CD4-positive, alpha-beta T cell treated with Interleukin-17A for 4 hours (primary cell): ENCODE measurements around the gene GBF1.

Experiments used
- DNase-seq: peaks from one replicate; pipeline ENCODE4 v3.0.0-alpha.2; 2020; ENCODE audit warnings: mixed read lengths

Gene GBF1

GRCh38 chr10:102410429-102411073 lies 165.2 kb downstream of the GBF1 start:
- peak; percentile 83 for DNase-seq

GRCh38 chr10:102411341-102412255 lies 166.3 kb downstream of the GBF1 start:
- DNase-seq, result no peak

DNA sequence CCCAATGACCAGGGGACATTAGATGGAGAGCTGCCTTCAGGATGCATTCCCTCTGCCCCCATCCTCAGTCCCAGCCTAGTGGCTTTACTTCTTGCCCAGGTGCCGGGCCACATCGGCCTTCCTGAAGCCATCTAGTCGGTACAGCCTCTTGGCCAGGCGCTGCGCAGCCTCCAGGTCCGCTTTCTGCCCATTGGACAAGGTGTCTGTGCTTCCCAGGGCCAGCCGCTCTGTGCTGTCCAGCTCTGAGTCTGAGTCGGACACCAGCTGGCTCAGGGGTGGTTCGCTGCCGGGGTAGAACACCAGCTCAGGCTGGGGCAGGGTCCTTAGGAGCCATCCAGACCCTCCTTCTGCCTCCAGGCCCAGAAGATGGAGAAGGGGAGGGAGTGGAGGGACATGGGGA lies 167.0 kb downstream of the GBF1 start:
- no peak for DNase-seq

GRCh38 chr10:102413053-102413705 lies 167.8 kb downstream of the GBF1 start:
- peak; percentile 56 for DNase-seq

- DNase-seq, result no peak
Measured at GRCh38 chr10:102413806-102414561, 168.7 kb downstream of the GBF1 start.

GRCh38 chr10:102414749-102415148 lies 169.4 kb downstream of the GBF1 start:
- DNase-seq, result no peak

- no peak for DNase-seq
Measured at GRCh38 chr10:102416283-102416682, 171.0 kb downstream of the GBF1 start.

- DNase-seq, result no peak
Measured at GRCh38 chr10:102416695-102417094, 171.4 kb downstream of the GBF1 start.

DNA sequence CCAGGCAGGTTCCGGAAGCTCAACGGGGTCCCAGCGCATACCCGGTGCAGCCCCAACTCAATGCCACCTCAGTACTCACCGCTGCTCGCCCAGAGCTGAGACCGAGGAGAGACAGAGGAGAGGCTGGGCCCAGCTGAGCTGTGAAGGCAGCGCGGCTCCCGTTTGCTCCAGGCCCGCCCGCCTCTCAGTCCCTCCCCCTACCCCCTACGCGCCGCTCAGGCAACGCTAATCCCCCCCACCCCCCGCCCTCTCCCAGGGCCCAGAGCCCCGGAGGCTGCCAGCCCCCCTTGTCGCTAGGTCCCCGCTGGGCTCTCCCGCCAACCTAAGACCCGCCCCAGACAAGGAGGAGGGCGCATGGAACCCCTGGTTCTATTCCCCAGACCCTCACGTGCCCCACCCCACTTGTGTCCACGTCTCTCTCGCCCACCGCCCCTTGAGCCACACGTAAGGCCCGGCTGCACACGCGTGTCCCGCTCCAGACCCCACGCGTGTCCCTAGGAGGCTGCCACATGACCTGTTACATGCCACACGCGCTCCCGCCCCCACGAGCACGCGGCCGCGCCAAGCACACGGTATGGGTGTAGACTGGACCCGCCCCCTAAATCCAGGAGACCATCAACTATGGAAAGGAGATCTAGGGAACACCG lies 173.4 kb downstream of the GBF1 start, which contains the start of gene PSD:
Gene PSD, minus strand, starts transcription at position 164 of the 647 bp plus-strand sequence. CDS start 1,747 bp downstream, outside the sequence.
- DNase-seq, result no peak

- peak; percentile 77 for DNase-seq
Measured at GRCh38 chr10:102419269-102420180, 174.2 kb downstream of the GBF1 start.

- no peak for DNase-seq
Measured at GRCh38 chr10:102420181-102420713, 174.9 kb downstream of the GBF1 start.

DNA sequence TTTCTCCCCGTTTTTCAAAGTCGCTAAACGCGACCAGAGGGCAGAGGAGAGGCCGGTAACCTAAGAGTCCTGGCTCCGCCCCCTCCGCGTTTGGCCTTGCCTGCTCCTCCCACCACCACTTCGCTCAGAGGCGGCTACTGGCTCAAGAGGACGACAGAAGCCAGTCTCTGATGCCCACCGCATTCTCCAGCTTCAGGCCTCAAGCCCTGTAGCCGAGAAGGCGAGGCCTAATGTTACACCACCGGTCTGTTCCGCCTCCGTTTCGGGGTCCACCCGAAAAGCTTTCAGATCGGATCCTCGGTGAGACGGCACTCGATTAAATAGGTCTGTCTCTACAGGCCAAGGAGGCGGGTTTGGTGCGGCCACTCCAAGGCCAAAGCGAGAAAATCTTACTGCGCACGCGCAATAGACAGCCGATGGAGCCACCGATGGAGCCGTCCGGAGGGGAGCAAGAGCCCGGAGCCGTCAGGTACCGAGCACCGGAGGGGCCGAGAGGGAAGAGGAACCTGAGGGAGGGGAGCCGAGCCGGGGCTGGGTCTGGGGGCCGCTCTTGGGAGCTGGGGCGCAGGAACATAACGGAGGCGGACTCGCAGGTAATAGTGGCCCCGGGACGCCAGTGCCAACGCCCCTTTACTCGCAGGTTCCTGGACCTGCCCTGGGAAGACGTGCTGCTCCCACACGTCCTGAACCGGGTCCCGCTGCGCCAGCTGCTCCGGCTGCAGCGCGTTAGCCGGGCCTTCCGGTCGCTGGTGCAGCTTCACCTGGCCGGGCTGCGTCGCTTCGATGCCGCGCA lies 175.6 kb downstream of the GBF1 start, which contains the start of gene FBXL15:
Gene FBXL15, plus strand, starts transcription at position 123 of the 793 bp plus-strand sequence. Its CDS starts 294 bp downstream, at position 417.
- peak; percentile 97 for DNase-seq

- no peak for DNase-seq
Measured at GRCh38 chr10:102421507-102421756, 176.1 kb downstream of the GBF1 start.

- DNase-seq, result no peak
Measured at GRCh38 chr10:102421757-102422512, 176.6 kb downstream of the GBF1 start.

DNA sequence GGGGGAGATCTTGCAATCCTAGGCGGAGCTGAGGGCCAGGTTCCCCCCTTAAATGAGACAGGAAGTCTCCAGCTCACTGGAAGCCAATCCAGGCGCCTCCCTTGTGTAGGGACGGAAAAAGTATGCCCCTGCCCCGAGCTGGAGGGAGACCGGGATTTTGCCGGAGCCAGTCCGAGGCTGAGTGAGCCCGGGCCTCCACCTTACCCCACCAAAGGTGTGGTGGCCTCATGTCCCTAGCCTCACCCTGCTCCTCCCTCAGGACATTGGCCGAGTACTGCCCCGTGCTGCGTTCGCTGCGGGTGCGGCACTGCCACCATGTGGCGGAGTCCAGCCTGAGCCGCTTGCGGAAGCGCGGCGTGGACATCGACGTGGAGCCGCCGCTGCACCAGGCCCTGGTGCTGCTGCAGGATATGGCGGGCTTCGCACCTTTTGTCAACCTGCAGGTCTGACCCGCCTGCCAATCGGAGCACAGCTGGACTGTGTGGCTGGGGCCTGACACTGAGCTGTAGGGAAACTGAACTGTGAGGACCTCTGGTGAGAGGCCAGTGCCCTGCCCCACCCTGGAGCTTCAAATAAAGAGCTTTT lies 177.3 kb downstream of the GBF1 start:
- peak; percentile 65 for DNase-seq

- no peak for DNase-seq
Measured at GRCh38 chr10:102423372-102423968, 178.1 kb downstream of the GBF1 start.

DNA sequence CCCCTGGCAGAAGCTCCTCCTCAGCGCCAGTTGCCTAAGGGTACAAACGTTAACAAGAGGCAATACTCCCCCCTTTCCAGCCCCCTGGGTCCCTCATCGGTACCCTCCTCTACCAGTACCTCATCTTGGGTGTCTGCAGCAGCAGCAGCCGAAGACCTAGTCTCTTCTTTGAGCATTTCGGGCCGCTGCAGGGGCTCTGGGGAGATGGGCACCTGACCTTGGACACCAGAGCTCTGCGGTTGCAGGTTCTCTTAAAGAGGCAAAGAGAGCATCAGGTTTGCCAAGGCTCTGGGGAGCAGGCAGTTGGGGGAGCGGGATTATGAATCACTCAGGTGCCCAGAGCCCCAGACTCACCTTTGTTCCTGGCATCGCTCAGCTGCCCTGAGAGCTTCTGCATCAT lies 178.8 kb downstream of the GBF1 start:
- DNase-seq, result no peak

DNA sequence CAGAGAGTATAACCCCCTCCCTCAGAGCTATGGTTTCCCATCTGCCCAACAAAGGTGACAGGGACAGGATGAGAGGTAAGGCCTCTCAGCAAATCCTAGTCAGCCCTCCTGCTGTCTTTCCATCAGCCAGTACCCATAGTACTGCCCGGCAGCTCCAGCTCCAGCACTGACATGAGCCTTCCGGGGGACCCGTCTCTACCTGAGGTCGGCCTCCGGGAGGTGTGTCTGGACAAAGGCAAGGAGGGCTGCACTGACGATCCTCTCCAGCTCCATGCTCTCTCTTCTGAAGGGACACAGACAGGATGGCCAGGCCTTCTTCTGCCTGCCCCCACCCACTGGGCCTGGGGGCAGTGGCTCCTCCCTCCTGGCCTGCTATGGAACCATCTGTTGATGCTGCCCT lies 179.6 kb downstream of the GBF1 start:
- DNase-seq, result no peak
